GM18505 (cell line): Measurements from ENCODE around the gene MMP26.

Source experiments
- ATAC-seq: cut with Tn5 transposase; IDR thresholded peaks from one replicate; pipeline ENCODE4 v1.9.1; 2021; ENCODE audit not compliant: unreplicated experiment
- POLR2A ChIP-seq: IDR thresholded peaks from 4 replicates; pipeline ENCODE4 v1.6.1; 2011; ENCODE audit warnings: borderline replicate concordance; ENCODE audit not compliant: insufficient read depth, insufficient read length; ENCODE audit errors: extremely low read depth

Gene MMP26

GRCh38 chr11:4704054-4704789 lies at the start of gene MMP26:
MMP26 (plus strand) TSS chr11:4704784.
- no peak for TF ChIP-seq POLR2A
- ATAC-seq: no peak

GRCh38 chr11:4658629-4659445 lies 45.7 kb upstream of the MMP26 start:
- no peak for TF ChIP-seq POLR2A
- no peak for ATAC-seq

DNA sequence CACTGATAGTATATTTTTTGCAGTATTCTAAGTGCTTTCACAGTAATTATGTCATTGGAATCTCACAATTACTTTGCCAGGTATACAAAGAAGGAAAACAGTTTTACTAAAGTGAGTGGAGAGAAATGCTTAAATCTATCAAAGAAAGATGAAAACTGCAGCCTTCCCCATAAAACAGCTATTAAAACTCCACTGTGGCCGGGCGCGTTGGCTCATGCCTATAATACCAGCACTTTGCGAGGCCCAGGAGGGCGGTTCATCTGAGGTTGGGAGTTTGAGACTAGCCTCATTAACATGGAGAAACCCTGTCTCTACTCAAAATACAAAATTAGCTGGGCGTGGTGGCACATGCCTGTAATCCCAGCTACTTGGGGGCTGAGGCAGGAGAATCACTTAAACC lies 41.7 kb upstream of the MMP26 start:
- no peak for TF ChIP-seq POLR2A
- no peak for ATAC-seq

GRCh38 chr11:4664183-4664582 lies 40.4 kb upstream of the MMP26 start:
- TF ChIP-seq POLR2A: no peak
- no peak for ATAC-seq

DNA sequence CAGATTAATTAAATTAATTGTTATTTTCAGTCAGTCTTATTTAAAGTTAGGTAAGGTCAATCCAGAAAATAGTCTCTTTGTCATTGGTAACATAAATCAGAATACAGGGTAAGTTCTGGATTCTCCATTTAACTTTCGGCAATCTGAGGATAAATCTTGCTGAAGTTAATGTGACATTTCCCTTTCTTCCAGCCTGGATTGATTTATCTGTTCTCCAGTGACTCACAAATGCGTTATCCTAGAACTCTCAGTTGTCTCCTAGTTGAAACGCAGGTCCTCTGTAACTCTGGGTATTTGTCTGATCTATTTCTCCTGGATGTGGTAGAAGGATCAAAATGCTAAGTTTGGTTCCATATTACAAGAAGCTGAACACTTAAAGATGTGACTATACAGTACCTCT lies 39.8 kb upstream of the MMP26 start:
- no peak for TF ChIP-seq POLR2A
- no peak for ATAC-seq

GRCh38 chr11:4665424-4665823 lies 39.2 kb upstream of the MMP26 start:
- no peak for TF ChIP-seq POLR2A
- no peak for ATAC-seq

- no peak for TF ChIP-seq POLR2A
- no peak for ATAC-seq
Observed at GRCh38 chr11:4671741-4672140, 32.8 kb upstream of the MMP26 start.

DNA sequence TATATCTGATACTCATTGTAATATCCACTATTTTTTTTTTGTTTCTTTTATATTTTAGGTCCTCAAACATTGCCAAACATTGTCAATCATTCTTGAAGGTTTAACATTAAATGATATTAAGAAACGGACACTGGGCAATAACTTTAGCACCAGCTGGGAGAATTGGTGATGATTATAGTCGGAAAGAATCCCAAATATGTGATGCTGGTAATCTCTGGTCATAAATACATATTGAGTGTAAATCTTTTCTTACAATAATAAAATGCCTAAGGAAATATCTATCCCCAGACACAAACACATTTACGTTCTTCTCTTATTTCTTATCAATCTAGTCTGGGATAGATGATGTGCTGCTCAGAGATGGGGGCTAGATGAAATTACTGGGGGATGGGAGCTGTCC lies 32.1 kb upstream of the MMP26 start:
- ATAC-seq: no peak
- TF ChIP-seq POLR2A: no peak

DNA sequence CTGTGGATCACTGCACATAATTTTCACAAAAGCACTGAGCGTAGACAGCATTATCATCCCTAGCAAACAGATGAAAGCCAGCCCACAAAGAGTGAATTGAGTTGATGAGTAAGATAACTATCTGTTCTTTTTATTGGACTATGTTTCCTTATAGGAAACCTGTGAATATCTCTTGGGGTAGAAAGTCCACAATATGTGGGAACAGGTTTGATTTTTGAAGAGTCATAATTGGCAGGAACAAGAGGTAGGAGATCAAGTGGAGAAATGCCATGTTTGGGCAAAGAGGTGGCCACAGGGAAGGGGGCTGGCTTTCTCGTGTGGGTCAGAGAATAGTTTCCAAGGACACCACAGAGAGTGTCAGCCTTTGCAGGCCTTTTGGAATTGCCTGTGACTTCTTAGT lies 30.8 kb upstream of the MMP26 start:
- ATAC-seq: no peak
- TF ChIP-seq POLR2A: no peak

DNA sequence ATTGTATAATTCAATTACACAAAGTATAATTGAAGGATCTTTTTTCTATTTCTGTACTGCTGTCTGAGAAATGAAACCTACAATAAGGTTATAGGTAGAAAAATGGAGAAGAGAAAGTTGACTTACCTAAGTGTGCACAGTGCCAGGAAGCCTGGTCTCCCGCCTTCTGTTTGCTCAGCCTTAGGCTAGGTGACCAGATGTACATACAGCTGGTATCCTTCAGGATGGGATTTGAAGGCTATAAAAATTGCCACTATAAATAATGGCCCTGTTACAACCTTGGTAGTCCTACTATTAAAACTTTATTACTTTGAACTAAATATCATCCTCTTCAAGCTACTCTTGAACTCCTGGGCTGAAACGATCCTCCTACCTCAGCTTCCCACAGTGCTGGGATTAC lies 26.6 kb upstream of the MMP26 start:
- TF ChIP-seq POLR2A: no peak
- ATAC-seq: no peak

- TF ChIP-seq POLR2A: no peak
- no peak for ATAC-seq
Observed at GRCh38 chr11:4680341-4680740, 24.2 kb upstream of the MMP26 start.

DNA sequence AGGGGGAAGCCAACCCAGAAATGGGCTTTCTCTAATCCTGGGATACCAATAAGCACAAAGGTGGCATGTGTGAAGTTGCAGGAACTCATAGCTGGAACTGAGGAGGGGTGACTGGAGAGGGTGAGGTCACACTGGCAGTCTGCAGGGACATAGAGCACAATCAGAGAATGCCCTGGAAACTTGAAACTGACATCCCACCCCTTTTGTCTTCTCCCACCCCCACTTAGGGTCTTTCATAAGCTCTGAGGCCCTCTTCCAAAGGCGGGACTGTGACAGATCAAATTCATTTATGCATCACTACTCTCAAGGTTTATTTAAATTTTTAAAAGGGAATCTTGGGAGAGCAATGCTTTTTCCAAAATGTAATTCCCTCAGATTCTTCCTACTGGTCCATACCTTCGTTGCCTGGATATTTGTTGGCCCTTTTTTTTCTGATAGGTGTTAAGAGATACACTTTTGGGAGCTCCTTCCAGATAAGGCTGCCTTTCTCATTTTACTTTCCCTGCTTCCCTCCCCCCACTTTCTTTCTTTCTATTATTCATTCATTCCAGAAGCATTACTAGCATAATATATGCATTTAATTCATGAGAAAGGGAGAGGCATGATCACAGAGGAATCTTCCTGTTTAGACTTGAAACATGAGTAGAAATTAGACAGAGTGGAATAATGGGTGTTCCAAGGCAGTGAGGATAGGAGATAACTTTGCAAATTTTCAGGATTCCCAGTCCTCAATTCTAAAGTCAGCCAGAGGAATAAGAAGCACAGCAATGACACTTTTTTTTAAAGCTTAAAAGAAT lies 21.8 kb upstream of the MMP26 start:
- no peak for TF ChIP-seq POLR2A
- no peak for ATAC-seq

GRCh38 chr11:4684631-4685285 lies 19.8 kb upstream of the MMP26 start:
- TF ChIP-seq POLR2A: no peak
- no peak for ATAC-seq
